ENCODE data around the gene PIMREG.

The PIMREG gene

DNA sequence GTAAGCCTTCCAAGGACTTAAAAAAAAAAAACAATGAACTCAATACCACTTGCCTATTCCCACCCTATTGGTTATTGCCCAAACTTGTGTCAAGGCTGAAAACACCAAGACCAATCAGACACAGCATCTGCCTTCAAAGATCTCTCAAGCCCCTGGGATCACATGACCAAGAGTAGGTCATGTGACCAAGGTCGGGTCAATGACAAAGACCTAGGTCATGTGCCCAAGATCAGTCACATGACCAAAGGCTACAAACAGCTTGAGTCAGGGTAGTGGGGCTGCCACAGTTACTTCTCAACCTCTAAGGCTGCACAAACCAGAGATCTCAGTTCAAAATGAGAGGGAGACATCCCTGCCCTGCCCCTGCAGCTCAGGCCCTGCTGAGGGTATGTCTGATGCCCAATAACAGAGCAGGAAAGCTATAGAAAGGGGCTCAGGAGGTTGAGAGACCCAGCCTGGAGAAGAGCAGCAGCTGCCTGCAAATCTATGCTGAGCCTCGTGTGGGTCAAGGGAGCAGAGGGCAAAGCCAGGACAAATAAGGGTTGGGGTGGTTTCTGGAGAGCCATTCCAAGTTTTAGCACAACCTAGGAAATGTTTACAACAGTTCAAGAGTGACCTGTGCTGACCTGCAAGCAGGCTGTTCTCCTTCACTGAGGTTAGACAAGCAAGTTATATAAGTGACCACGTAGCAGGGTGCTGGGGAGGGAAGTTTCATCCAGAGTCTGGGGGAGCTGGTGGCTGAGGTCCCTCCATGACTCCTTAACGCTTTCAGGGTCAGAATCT is 48.8 kb downstream of the PIMREG start:
- peaks cover 7% of the 10 kb centered on the region for H3K4me1 ChIP-seq (ENCODE audit: control insufficient read depth, insufficient read depth, low read length)
- H3K36me3 ChIP-seq (ENCODE audit: control insufficient read depth, insufficient read depth, low read length), result no peaks in the 10 kb centered on the region
- no peak overlapping the region for H3K27ac ChIP-seq (ENCODE audit: low read depth, low read length)
- H3K4me3 ChIP-seq (ENCODE audit: low read length), result no peak overlapping the region
- no peak overlapping the region for H3K9ac ChIP-seq (ENCODE audit: low read length)
- no peaks in the 10 kb centered on the region for H3K27me3 ChIP-seq (ENCODE audit: control insufficient read depth, insufficient read depth, low read length)

DNA sequence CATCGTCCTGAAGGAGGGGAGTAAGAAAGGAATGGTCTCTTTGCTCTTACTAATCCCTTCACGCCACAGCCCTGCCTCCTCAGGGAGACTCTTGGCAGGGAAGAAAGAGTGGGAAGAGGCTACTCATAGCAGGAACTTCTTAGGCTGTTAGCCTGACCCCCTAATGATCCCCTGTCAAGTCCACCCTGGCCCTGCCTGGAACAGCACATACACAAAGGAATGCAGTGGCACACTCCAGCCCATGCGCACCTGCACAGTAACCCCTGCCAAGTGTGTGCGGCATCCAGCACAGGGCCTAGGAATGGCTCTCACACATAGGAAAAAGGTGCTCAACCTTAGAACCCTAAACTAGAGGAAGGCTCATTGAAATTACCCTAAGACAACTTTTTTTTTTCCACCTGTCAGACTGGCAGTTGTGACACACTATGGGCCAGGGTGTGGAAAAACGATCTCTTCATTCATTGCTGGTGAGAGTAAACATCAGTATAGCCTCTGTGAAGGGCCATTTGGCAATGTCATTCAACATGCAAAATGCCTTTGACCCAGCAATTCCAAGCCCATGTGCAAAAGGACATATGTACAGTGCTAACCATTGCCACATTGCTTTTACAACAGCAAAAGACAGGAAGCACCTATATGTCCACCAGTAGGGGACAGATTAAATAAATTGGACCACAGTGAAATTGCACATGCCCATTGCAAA is 50.1 kb downstream of the PIMREG start:
- Histone ChIP-seq H3K4me3 (ENCODE audit: low read length) (no peak overlapping the region), H3K4me1 (ENCODE audit: control insufficient read depth, insufficient read depth, low read length) (peaks cover 7% of the 10 kb centered on the region), H3K36me3 (ENCODE audit: control insufficient read depth, insufficient read depth, low read length) (no peaks in the 10 kb centered on the region), H3K9ac (ENCODE audit: low read length) (no peak overlapping the region), H3K27me3 (ENCODE audit: control insufficient read depth, insufficient read depth, low read length) (no peaks in the 10 kb centered on the region), H3K27ac (ENCODE audit: low read depth, low read length) (no peak overlapping the region)

DNA sequence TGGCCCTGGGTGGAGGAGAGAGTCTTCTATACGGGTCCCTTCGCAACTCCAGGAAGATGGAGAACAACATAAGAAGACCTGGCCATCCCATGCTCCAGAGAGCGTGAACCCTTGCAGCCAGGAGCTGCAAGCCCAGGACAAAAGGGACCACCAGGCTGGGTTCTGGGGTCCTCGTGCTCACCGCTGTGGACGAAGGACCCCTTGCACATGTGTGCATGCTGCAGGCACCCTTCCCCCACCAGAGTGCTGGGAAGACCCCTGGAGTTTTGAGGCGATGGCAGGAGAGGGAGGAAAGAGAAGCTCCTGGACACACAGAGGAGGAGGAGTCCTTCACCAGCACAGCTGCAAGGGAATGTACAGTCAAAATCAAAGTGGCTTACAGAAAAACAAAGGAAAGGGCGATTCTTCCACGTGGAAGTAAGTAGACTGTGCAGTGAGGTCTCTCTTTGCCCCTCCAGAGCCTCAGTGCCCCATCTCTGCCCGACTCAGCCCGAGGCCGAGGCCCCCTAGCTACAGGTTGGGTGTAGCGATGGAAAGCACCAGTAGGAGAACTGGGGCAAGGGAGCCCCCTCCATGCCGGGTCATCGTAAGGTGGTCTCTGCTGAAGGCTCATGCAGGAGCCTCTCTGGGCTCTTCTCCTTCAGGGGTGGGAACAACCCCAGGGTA is 51.3 kb downstream of the PIMREG start:
- no peaks in the 10 kb centered on the region for H3K27me3 ChIP-seq (ENCODE audit: control insufficient read depth, insufficient read depth, low read length)
- peaks cover 7% of the 10 kb centered on the region for H3K4me1 ChIP-seq (ENCODE audit: control insufficient read depth, insufficient read depth, low read length)
- H3K9ac ChIP-seq (ENCODE audit: low read length), result no peak overlapping the region
- H3K4me3 ChIP-seq (ENCODE audit: low read length), result no peak overlapping the region
- no peak overlapping the region for H3K27ac ChIP-seq (ENCODE audit: low read depth, low read length)
- no peaks in the 10 kb centered on the region for H3K36me3 ChIP-seq (ENCODE audit: control insufficient read depth, insufficient read depth, low read length)

- Histone ChIP-seq H3K4me1 (ENCODE audit: control insufficient read depth, insufficient read depth, low read length) (peaks cover 7% of the 10 kb centered on the region), H3K27me3 (ENCODE audit: control insufficient read depth, insufficient read depth, low read length) (no peaks in the 10 kb centered on the region), H3K4me3 (ENCODE audit: low read length) (no peak overlapping the region), H3K36me3 (ENCODE audit: control insufficient read depth, insufficient read depth, low read length) (no peaks in the 10 kb centered on the region), H3K27ac (ENCODE audit: low read depth, low read length) (no peak overlapping the region), H3K9ac (ENCODE audit: low read length) (no peak overlapping the region)
Measured at GRCh38 chr17:6496116-6496481, 51.8 kb downstream of the PIMREG start.

DNA sequence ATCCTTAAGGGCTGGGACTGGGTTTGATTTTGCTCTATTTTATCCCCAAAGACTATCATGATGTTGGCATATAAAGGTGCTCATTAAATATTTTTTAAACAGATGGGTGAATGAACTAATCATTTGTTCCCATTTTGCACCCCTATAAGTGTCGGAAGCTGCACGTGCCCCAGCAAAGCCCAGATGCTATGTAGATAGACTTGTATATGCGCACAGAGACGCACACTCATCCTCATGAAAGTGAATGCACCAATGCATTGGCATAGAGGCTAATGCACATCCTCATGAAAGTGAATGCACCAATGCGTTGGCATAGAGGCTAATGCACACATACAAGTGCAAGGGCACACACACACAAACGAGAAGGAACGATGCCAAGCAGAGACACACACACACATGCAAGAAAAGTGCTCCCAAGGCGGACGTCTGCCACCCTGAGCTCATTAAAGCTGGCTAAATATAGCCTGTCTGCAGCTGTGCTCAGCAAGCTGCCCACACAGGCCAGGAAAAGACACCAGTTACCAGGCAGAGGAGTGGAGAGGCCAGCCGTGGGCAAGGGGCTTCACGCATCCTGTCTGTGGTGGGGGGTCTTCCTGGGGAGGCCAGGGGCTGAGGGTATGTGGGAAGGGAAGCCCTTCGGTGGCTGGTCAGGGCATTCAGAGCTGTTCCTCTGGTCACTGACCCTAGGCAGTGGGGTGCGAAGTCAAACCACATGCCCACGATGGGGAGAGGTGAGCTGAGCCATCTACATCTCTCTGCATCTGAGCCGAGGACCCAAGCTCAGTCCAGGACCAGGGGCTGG is 52.6 kb downstream of the PIMREG start:
- peaks cover 7% of the 10 kb centered on the region for H3K4me1 ChIP-seq (ENCODE audit: control insufficient read depth, insufficient read depth, low read length)
- H3K4me3 ChIP-seq (ENCODE audit: low read length), result no peak overlapping the region
- no peaks in the 10 kb centered on the region for H3K27me3 ChIP-seq (ENCODE audit: control insufficient read depth, insufficient read depth, low read length)
- no peak overlapping the region for H3K27ac ChIP-seq (ENCODE audit: low read depth, low read length)
- no peak overlapping the region for H3K9ac ChIP-seq (ENCODE audit: low read length)
- H3K36me3 ChIP-seq (ENCODE audit: control insufficient read depth, insufficient read depth, low read length), result no peaks in the 10 kb centered on the region

DNA sequence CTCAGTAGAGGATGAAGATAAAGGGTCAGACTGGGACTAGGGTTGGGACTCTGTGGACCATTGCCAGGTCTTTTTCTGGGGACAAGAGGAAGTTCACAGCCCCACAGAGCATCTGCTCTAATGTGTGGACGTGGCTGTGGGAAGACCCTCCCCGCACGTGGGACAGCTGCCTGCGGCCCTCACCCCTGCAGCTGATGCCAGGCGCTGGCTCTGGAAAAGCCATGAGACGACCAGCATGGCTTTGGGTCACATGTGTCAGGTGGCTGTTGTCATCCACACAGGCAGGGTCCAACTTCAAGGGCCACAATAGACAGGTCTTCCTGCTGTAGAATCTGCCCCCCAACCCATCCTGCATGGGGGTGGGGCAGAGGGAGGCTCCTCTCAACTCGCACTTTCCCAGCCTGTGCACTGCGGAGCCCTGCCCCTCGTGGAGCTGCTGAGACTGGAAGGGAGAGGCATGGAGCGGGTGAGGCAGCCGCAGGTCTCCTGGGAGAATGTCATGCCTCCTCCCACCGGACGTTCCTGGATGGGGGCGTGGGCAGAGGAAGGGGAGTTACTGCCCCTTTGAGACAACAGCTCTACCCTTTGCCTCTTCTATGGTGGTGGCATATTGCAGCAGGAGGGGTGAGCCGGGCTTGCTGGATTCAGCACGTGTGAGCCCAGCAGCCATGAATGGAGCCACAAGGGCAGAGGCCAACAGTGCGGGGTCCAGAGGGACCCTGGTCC is 53.4 kb downstream of the PIMREG start:
- Histone ChIP-seq H3K27me3 (ENCODE audit: control insufficient read depth, insufficient read depth, low read length) (no peaks in the 10 kb centered on the region), H3K9ac (ENCODE audit: low read length) (no peak overlapping the region), H3K4me3 (ENCODE audit: low read length) (no peak overlapping the region), H3K4me1 (ENCODE audit: control insufficient read depth, insufficient read depth, low read length) (peaks cover 7% of the 10 kb centered on the region), H3K36me3 (ENCODE audit: control insufficient read depth, insufficient read depth, low read length) (no peaks in the 10 kb centered on the region), H3K27ac (ENCODE audit: low read depth, low read length) (no peak overlapping the region)

DNA sequence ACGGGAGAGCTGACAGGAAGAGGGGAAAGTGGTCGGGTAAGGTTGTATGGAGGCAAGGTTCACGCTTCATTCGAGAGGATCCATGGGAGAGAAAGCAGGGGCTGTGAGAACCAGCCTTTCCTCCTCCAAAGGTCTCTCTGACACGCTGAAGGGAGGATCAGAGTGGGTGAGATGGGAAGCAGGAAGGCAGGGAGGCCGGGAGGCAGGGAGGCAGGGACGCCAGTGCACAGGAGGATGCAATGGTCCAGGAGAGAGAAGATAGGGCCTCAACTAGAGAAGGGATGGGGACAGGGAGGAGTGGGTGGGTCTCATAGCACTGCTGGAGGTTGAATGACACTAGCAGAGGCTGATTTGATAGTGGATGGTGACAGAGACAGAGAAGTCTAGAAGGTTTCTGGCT is 54.1 kb downstream of the PIMREG start:
- no peak overlapping the region for H3K27ac ChIP-seq (ENCODE audit: low read depth, low read length)
- H3K27me3 ChIP-seq (ENCODE audit: control insufficient read depth, insufficient read depth, low read length), result no peaks in the 10 kb centered on the region
- H3K9ac ChIP-seq (ENCODE audit: low read length), result no peak overlapping the region
- H3K4me3 ChIP-seq (ENCODE audit: low read length), result no peak overlapping the region
- H3K36me3 ChIP-seq (ENCODE audit: control insufficient read depth, insufficient read depth, low read length), result no peaks in the 10 kb centered on the region
- peaks cover 7% of the 10 kb centered on the region for H3K4me1 ChIP-seq (ENCODE audit: control insufficient read depth, insufficient read depth, low read length)

DNA sequence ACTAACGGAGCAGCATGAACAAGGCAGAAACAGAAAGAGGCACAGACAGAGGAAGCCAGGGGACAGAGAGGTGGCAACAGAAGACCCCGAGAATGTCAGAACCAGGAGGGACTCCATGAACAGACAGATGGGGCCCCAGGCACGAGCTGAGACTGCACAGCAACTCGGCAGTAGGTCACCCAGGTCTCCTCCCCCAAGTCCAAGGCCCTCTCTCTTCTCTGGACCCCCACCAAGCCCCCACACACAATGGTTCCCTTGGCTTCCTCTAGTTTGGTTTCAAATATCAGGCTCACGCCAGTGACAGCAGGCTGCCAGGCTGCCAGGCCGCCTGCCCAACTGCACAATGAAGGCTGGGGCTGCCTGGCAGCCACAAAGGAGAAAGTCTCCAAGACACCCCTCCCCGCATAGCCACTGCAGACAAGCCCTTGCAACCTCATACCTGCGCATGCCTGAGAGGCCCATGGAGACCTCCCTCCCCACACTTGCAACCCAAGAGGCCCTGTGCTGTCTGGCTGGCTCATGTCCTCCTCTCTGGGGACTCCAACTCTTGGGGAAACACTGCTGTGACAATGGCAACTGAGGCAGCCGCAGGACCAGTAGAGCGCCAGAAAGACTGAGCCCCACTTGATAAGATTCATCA is 54.8 kb downstream of the PIMREG start:
- no peak overlapping the region for H3K9ac ChIP-seq (ENCODE audit: low read length)

More for the DNA sequence above, 54.8 kb downstream of the PIMREG start:
- no peak overlapping the region for H3K27ac ChIP-seq (ENCODE audit: low read depth, low read length)
- H3K4me1 ChIP-seq (ENCODE audit: control insufficient read depth, insufficient read depth, low read length), result peaks cover 7% of the 10 kb centered on the region
- no peaks in the 10 kb centered on the region for H3K36me3 ChIP-seq (ENCODE audit: control insufficient read depth, insufficient read depth, low read length)
- no peak overlapping the region for H3K4me3 ChIP-seq (ENCODE audit: low read length)
- H3K27me3 ChIP-seq (ENCODE audit: control insufficient read depth, insufficient read depth, low read length), result no peaks in the 10 kb centered on the region

All from rectal smooth muscle tissue (tissue), 1 donor.